ENCODE measurements around the gene STON2.

Gene STON2

DNA sequence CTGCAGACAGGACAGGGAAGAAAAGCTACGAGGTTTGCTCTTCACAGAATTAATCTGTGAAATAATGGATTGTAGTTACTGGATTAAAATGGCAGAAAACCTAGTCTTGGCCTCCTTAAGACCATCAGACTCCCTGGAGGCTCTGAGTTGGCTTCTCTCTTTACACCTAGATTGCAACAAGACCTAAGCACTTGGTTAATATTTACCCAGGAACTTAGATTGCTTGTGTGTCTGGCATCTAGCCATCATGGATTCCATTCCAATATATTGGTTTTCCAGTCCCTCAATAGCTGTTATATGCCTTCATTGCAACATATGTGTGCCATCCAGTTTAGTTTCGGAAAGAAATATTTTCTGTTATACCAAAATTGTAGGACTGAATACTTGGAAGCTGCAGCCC lies 177.4 kb downstream of the STON2 start:
- Mint-ChIP-seq H3K4me3 (peak overlapping the region; percentile 17 to 71 (median 28)), H3K9me3 (no peaks in the 10 kb centered on the region)

DNA sequence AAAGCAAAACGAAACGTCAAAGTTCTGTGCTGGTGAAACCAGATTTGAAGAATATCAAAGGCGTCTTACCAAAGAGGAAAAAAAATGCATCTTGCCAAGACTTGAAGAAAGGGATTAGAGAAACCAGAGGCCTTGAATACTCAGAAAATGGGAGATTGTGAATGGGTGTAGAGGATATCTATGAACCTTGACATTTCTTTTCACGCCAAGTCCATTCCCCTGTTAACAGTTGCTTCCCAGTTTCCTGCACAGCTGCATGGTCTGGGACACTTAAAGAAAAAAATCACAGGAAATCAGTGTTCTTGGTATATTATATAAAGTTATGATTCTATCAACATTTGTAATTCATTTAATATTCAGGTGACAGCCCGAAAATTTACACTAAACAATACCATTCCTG lies 178.0 kb downstream of the STON2 start:
- Mint-ChIP-seq H3K36me3 (ENCODE audit: low read depth) (no peaks in the 10 kb centered on the region), H3K4me3 (peak overlapping the region; percentile 95 to 98 (median 97)), H3K9me3 (no peaks in the 10 kb centered on the region), H3K27me3 (ENCODE audit: low read depth) (peaks cover 3% of the 10 kb centered on the region), H3K27ac (peak overlapping the region; percentile 99 to 100 (median 100)), H3K4me1 (peaks cover 32% of the 10 kb centered on the region)
- TF ChIP-seq, protein P1, sequence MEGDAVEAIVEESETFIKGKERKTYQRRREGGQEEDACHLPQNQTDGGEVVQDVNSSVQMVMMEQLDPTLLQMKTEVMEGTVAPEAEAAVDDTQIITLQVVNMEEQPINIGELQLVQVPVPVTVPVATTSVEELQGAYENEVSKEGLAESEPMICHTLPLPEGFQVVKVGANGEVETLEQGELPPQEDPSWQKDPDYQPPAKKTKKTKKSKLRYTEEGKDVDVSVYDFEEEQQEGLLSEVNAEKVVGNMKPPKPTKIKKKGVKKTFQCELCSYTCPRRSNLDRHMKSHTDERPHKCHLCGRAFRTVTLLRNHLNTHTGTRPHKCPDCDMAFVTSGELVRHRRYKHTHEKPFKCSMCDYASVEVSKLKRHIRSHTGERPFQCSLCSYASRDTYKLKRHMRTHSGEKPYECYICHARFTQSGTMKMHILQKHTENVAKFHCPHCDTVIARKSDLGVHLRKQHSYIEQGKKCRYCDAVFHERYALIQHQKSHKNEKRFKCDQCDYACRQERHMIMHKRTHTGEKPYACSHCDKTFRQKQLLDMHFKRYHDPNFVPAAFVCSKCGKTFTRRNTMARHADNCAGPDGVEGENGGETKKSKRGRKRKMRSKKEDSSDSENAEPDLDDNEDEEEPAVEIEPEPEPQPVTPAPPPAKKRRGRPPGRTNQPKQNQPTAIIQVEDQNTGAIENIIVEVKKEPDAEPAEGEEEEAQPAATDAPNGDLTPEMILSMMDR (IDR thresholded peaks at IDR 0.05; ENCODE audit: unreplicated experiment in 3 of 3) = no peak

More for the DNA sequence above, 177.4 kb downstream of the STON2 start:
- H3K4me1 Mint-ChIP-seq = peaks cover 30% of the 10 kb centered on the region
- peaks cover 3% of the 10 kb centered on the region for H3K27me3 Mint-ChIP-seq (ENCODE audit: low read depth)
- H3K36me3 Mint-ChIP-seq (ENCODE audit: low read depth) = no peaks in the 10 kb centered on the region
- peak overlapping the region; percentile 99 to 100 (median 100) for H3K27ac Mint-ChIP-seq
- TF ChIP-seq, protein P1 (IDR thresholded peaks at IDR 0.05; ENCODE audit: unreplicated experiment in 3 of 3) = no peak

DNA sequence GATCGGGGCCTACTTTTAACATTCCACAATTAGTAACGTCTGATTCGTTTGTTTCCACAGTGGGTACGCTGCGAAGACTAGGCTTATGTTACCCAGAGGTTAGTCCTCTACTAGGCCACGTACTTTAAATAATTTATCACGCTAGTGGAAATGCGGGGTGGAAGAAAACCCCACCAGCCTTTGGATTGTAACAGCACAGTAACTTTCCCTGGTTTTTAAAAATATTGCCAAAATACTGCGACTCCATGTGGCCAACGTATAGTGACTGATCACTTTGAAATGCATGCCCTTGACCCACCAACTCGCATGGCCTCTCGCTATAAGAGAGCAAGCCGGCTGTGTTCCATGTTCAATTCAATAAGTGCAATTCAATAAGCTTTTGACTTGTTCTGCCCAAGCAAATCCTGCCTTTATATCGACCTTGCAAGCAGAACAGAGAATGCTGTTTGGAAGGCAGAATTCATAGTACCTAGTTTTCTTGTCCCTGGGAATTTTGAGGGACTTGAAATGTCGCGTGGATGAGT lies 178.5 kb downstream of the STON2 start:
- H3K4me1 Mint-ChIP-seq = peaks cover 35% of the 10 kb centered on the region
- peaks cover 3% of the 10 kb centered on the region for H3K36me3 Mint-ChIP-seq (ENCODE audit: low read depth)
- peak overlapping the region; percentile 95 to 98 (median 97) for H3K4me3 Mint-ChIP-seq
- peaks cover 3% of the 10 kb centered on the region for H3K27me3 Mint-ChIP-seq (ENCODE audit: low read depth)
- peak overlapping the region; percentile 99 to 100 (median 100) for H3K27ac Mint-ChIP-seq
- no peaks in the 10 kb centered on the region for H3K9me3 Mint-ChIP-seq
- TF ChIP-seq, protein P1 (IDR thresholded peaks at IDR 0.05; ENCODE audit: unreplicated experiment in 3 of 3) = no peak

DNA sequence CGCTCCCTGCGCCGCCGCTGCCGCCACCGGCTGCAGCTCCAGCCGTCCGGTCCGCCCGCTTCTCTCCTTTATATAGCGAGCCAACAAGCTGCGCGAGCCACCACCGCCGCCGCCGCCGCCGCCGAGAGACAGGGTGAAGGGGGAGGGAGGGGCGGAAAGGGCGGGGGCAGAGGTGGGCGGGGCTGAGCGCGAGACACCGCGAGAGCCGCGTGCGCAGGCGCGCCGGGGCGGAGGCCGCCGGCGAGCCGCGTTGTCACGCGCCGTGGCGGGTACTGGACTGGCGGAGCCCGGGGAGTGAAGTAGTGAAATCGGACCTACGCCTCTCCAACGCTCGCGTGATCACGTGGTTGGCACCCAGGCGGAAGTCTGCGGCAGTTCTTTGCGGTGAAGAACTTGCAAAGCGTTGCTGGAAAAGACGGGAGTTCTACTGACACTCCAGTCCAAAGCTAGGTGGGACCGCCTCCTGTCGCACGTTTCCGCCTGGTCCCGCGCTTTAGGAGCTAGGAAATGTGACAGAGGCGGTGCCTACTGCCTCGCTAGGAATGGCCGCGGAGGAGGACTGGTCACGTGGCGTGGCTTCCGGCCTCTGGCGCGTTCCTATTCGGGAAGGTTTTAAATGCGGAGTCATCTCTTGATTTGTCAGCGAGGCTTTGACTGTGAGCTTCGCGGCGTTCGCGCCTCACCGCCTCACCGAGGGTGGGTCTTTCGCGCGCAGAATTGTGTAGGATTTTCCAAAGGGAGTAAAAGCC lies 179.1 kb downstream of the STON2 start, which contains the start of gene GTF2A1:
Gene GTF2A1 (minus strand): TSS at position 130 of the 749 bp plus-strand sequence. CDS start 441 bp downstream, outside the sequence.
- Mint-ChIP-seq H3K9me3 (no peaks in the 10 kb centered on the region), H3K4me3 (peak within 1 kb of the TSS; percentile 95 to 99 (median 98)), H3K27me3 (ENCODE audit: low read depth) (peaks cover 3% of the 10 kb centered on the region), H3K27ac (peak within 1 kb of the TSS; percentile 99 to 100 (median 100)), H3K36me3 (ENCODE audit: low read depth) (peaks cover 8% of the 10 kb centered on the region), H3K4me1 (peaks cover 40% of the 10 kb centered on the region)
- TF ChIP-seq, protein P1 (IDR thresholded peaks at IDR 0.05; ENCODE audit: unreplicated experiment in 3 of 3) = no peak

DNA sequence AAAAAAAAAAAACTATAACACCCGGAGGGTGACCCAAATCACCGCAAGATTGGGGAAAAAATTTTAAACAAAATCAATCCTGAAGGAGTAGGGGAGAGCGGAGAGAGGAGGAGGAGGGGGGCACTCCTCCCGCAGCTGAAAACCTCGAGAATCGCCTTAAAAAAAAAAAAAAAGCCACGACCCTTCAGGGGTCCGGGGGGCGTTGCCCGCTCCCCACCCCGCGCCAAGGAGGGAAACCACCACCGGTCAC lies 179.6 kb downstream of the STON2 start:
- TF ChIP-seq, protein P1 (IDR thresholded peaks at IDR 0.05; ENCODE audit: unreplicated experiment in 3 of 3) = no peak
- Mint-ChIP-seq H3K9me3 (no peaks in the 10 kb centered on the region), H3K27me3 (ENCODE audit: low read depth) (peaks cover 3% of the 10 kb centered on the region), H3K36me3 (ENCODE audit: low read depth) (peaks cover 13% of the 10 kb centered on the region), H3K4me3 (peak overlapping the region; percentile 95 to 99 (median 98)), H3K4me1 (peaks cover 42% of the 10 kb centered on the region), H3K27ac (peak overlapping the region; percentile 99 to 100 (median 100))
